Brain microvascular endothelial cell (primary cell): ENCODE data around the gene CTDP1.

Experiments used
- DNase-seq: peaks from one replicate; pipeline ENCODE4 v3.0.0-alpha.2; 2020
- H3K27ac ChIP-seq: fragments of 250-450 bp; sonication (Bioruptor Pico); 2 replicates; pipeline ENCODE4 v1.5.1; 2020; ENCODE audit warnings: mild to moderate bottlenecking, moderate library complexity
- H3K27me3 ChIP-seq: fragments of 250-450 bp; sonication (Bioruptor Pico); replicated peaks from 2 replicates; pipeline ENCODE4 v1.5.1; 2020; ENCODE audit warnings: mild to moderate bottlenecking
- H3K36me3 ChIP-seq: fragments of 250-450 bp; sonication (Bioruptor Pico); replicated peaks from 2 replicates; pipeline ENCODE4 v1.5.1; 2020; ENCODE audit warnings: mild to moderate bottlenecking
- H3K4me3 ChIP-seq: 2 replicates; pipeline ENCODE4 v1.5.1; 2011; ENCODE audit warnings: low read depth, mild to moderate bottlenecking, control low read depth, low read length, moderate library complexity
- in situ Hi-C: cut with HindIII; loops from 2 replicates; pipeline ENCODE4 v1.10.0; 2017; ENCODE audit warnings: low sequenced_read_pairs, low pct_ligation_motif_present
- TF ChIP-seq, protein P1 (sequence below): IDR thresholded peaks from 2 replicates; pipeline ENCODE4 v1.5.1; 2011; ENCODE audit warnings: low read depth, mild to moderate bottlenecking, moderate library complexity, low read length, control low read depth, inconsistent platforms; ENCODE audit errors: missing control alignments

Gene CTDP1

DNA sequence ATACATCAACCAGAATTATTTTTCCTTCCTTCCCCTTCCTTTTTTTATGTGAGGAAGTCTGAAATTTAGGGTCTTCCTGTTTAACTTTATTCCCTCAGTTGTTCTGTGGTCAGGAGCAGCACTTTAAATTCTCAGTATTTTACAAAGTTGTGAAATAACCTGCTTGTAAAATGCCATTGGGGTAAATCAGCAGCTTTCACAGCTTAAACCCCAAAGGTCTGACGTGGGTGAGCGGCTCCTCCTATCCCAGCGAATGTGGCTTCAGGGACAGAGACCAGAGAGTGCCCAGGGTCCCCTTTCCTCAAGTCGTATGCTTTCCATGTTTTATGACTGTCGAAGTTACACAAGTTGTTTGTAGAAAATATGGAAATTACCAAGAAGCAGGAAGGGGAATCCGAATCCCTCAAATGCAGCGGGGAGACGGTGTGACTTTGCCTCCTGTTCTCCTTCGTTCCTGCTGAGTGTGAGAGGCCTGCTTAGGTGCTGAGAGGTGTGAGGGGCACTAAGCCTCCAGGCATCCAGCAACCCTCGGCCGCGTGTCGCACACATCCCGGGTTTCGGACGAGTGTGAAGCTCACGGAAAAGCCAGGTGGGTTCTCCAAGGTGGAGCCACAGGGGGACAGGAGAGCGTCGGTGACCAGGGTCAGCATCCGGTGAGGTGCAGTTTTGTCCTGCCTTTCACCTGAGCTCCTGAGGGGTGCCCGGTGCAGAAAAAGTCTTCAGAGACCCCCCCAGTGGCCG, 107.4 kb downstream of the CTDP1 start:
- no peak for DNase-seq
- Histone ChIP-seq H3K4me3 (no peak overlapping the region), H3K27me3 (peaks cover 28% of the 10 kb centered on the region), H3K36me3 (no peaks in the 10 kb centered on the region), H3K27ac (no peak overlapping the region)
- TF ChIP-seq, protein P1, sequence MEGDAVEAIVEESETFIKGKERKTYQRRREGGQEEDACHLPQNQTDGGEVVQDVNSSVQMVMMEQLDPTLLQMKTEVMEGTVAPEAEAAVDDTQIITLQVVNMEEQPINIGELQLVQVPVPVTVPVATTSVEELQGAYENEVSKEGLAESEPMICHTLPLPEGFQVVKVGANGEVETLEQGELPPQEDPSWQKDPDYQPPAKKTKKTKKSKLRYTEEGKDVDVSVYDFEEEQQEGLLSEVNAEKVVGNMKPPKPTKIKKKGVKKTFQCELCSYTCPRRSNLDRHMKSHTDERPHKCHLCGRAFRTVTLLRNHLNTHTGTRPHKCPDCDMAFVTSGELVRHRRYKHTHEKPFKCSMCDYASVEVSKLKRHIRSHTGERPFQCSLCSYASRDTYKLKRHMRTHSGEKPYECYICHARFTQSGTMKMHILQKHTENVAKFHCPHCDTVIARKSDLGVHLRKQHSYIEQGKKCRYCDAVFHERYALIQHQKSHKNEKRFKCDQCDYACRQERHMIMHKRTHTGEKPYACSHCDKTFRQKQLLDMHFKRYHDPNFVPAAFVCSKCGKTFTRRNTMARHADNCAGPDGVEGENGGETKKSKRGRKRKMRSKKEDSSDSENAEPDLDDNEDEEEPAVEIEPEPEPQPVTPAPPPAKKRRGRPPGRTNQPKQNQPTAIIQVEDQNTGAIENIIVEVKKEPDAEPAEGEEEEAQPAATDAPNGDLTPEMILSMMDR: no peak
- in situ Hi-C loops: no loop called here

DNA sequence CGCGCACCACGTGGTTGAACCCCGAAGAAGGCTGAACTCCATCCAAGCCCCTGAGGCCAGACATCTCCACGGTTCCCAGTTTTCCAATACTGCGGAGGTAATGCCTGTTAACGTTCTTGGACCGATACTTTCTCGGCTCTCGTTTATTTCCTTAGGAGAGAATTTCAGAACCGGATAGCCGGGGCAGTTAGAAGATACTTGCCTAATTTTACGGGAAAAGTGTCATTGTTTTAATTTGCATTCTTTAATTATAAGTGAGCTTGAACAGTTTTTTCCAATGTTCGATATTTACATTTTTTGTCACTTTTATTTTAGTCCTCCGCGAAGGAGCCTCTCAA, 107.9 kb downstream of the CTDP1 start:
- TF ChIP-seq, protein P1: no peak
- peaks cover 28% of the 10 kb centered on the region for H3K27me3 ChIP-seq
- H3K4me3 ChIP-seq: no peak overlapping the region
- H3K36me3 ChIP-seq: no peaks in the 10 kb centered on the region
- no peak overlapping the region for H3K27ac ChIP-seq
- DNase-seq: no peak
- in situ Hi-C loops: no loop called here

DNA sequence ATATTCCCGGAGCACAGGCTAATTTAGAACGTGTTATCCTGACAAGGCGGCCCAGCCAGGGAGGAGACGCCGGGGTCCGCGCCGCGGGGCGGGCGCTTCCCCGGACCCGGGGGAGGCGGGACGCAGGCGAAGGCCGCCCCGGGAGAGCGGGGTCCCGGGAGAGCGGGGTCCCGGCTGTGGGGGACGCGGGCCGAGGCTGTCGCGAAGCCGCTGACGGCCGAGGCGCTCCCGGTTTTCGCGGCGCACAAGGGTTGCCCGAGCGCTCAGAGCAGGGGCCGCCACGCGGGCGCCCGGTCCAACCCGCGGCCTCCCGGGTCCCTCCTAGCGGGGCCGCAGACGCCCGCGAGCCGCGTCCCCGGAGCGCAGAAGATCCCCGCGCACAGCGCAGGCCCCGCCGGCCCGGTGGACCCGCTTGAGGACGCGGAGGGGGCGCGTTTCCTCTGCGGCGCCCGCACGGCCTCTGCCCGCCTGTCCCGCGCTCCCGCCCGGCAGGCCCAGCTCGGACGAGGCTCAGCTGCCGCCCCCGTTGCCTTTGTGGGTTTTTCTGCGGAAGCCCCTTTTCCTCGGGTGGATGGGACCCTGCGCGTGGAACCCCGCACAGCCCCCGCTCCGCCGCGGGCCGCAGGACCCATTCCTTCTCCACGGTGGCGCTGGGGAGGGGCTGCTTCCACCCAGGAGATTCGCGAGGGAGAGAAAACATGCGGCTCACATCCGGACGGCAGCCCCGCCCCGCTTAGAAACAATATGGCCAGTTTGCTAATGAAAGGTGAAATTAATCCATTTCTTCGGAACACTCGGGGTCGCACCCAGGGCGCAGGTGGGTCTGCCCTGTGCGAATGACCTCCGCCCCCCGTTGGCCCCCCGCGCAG, 108.5 kb downstream of the CTDP1 start:
- no peak for DNase-seq
- Histone ChIP-seq H3K4me3 (no peak overlapping the region), H3K36me3 (no peaks in the 10 kb centered on the region), H3K27me3 (peaks cover 28% of the 10 kb centered on the region), H3K27ac (no peak overlapping the region)
- TF ChIP-seq, protein P1: no peak
- in situ Hi-C loops: no loop called here

DNA sequence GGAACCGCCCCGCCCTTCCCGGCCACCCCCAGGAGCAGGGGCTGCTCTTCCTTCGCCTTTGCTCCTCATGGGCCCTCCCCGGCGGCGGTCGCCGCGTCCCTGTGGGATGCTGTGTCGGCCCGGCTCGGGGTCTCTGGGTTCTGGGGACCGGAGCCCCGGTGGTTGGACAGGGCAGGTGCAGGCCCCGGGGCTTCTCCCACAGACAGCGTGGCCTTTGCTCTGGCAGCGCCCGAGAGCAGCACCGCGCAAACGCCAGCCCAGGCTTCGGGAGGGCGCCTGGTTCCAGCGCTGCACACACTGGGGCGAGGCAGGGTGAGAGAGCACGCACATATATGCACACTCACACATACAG, 109.1 kb downstream of the CTDP1 start:
- DNase-seq: no peak
- TF ChIP-seq, protein P1: no peak
- Histone ChIP-seq H3K36me3 (no peaks in the 10 kb centered on the region), H3K4me3 (no peak overlapping the region), H3K27ac (no peak overlapping the region), H3K27me3 (peaks cover 28% of the 10 kb centered on the region)
- in situ Hi-C loops: no loop called here

DNA sequence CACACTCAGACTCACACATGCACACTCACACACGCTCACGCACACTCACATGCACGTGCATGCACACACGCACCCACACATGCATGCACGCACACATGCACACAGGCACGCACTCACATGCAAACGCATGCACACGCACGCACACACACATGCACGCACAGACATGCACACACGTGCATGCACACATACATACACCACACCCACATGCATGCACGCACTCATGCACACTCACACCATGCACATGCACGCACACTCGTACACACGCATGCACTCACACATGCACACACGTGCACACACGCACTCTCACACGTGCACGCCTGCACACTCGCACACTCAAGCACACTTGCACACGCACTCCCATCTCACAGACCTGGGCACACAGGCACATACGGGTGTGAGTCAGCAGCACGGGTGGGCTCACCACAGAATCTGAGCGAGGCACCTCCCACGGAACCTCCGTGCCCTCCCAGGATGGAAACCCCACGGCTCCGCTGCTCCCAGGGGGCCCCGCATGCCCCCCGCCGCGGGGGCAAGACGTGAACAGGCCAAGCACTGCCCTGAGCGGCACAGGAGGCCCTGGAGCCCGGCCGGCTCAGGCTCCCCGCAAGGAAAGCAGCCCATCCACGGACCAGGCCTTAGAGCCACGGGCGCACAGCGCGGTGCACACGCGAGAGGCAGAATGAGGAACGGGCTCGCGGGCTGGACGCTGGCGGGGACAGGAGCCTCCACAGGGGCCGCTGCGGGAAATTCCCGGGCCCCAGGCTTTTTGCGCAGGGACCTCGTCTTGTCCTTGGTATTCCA, 109.7 kb downstream of the CTDP1 start:
- TF ChIP-seq, protein P1: no peak
- DNase-seq: no peak
- in situ Hi-C loops: no loop called here
- Histone ChIP-seq H3K27ac (no peak overlapping the region), H3K27me3 (peaks cover 28% of the 10 kb centered on the region), H3K36me3 (no peaks in the 10 kb centered on the region), H3K4me3 (no peak overlapping the region)
